ENCODE measurements around the gene HAND1. TPM values are rescaled to one million over a fixed set of nuclear protein-coding genes. Genes with fewer than 3 reads are reported as not detected.

The HAND1 gene
- total RNA-seq (2014; rRNA removed; shearing (Covaris generic)) (not detected in 2 replicates), polyA plus RNA-seq (2016; fragmentation: Nextera tagmentation; extraction: Ambion mirVana) (not detected in 2 replicates)
- long read RNA-seq = 0 reads

DNA sequence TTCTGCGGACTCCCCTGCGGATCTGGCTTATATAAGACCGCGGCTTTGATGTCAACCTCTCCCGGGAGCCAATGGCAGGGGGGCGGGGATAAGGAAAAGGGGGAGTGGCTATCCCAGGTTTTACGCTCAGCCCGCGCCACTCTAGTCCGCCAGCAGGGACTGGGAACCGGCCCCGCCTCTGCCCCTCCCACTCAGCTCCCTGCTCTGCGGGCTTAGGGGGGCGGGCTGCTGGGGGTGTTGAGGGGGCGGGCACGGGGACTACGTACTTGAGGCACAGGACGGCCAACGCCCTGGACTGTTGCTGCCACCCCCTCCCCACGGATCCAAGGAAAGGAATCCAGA is at the start of gene HAND1:
Gene HAND1 (minus strand): TSS at position 4 of the 342 bp plus-strand sequence. CDS start 219 bp downstream, outside the sequence.
- Mint-ChIP-seq H3K36me3 (ENCODE audit: low read depth) (no peaks in the 10 kb centered on the region; the same call in 2 of the 3 replicates), H3K27me3 (ENCODE audit: insufficient read depth, low read depth, poor library complexity) (peaks cover 100% of the 10 kb centered on the region)
- ATAC-seq = peak; percentile 40

DNA sequence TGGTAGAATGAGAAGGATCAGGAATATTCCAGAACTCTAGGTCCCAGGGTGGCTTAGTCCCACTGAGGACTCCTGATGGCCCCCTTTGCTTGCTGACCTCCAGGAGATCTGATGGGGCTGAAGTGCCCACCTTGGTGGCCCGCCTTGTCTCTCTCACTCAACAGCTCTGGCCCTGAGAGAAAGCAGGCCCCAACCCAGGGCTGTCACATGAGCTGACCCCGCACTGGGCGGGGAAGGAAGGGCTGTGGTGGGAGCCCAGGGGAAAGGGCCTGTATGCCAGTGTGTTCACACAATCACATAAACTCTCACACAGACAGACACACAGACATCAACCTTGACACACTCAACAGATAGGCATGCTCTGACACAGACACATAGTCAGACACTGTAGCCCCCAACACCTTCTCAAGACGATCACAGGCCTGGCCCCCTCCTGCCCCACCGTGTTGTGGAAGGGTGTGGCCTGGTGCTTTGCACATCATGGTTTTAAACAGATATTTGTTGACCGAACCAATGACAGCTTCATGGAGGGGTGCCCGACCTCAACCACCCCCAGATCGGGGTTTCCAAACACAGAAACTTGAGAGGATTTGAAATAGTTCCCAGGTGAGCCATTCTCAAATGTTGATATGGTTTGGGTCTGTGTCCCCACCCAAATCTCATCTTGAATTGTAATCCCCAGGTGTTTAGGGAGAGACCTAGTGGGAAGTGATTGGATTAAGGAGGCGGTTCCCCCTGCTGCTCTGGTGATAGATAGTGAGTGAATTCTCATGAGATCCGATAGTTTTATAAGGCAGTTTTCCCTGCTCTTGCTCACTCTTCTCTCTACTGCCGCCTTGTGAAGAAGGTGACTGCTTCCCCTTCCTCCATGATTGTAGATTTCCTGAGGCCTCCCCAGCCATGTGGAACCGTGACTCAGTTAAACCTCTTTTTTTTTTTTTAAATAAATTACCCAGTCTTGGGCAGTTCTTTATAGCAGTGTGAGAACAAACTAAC is 48.5 kb upstream of the HAND1 start:
- 0 out of 2 replicates have a peak, but pooled peaks cover 4% of the 10 kb centered on the region for H3F3A ChIP-seq (replicated peaks; ENCODE audit: low read depth)
- H3K4me3 ChIP-seq = no peak overlapping the region
- no peaks in the 10 kb centered on the region for H3K36me3 ChIP-seq (ENCODE audit: insufficient read depth)
- H2AFZ ChIP-seq = no peak overlapping the region
- H3K27me3 Mint-ChIP-seq (ENCODE audit: insufficient read depth, low read depth, poor library complexity) = peaks cover 12% of the 10 kb centered on the region
- peaks cover 12% of the 10 kb centered on the region; the same call in 1 of the 2 replicates for H3K27me3 ChIP-seq (ENCODE audit: insufficient read depth)
- no peak for ATAC-seq
- no peaks in the 10 kb centered on the region for H3K79me2 ChIP-seq (replicated peaks; ENCODE audit: insufficient read depth)
- H3K4me2 ChIP-seq = no peak overlapping the region
- H3K27ac Mint-ChIP-seq = no peak overlapping the region
- H3K36me3 Mint-ChIP-seq (ENCODE audit: low read depth) = no peaks in the 10 kb centered on the region
- no peak overlapping the region for H3K4me3 Mint-ChIP-seq
- H3K9me3 Mint-ChIP-seq = no peaks in the 10 kb centered on the region
- H3K27ac ChIP-seq (ENCODE audit: low read depth) = no peak overlapping the region
- H3K9me2 ChIP-seq (ENCODE audit: insufficient read depth) = no peaks in the 10 kb centered on the region
- DNase-seq (ENCODE audit: low spot score) = no peak
- no peaks in the 10 kb centered on the region for H4K20me1 ChIP-seq (replicated peaks; ENCODE audit: insufficient read depth)
- peaks cover 8% of the 10 kb centered on the region for H3K4me1 ChIP-seq (ENCODE audit: insufficient read depth)
- TF ChIP-seq STAT1 (IDR thresholded peaks at IDR 0.05; ENCODE audit: unreplicated experiment) = no peak
- TF ChIP-seq, protein P1, sequence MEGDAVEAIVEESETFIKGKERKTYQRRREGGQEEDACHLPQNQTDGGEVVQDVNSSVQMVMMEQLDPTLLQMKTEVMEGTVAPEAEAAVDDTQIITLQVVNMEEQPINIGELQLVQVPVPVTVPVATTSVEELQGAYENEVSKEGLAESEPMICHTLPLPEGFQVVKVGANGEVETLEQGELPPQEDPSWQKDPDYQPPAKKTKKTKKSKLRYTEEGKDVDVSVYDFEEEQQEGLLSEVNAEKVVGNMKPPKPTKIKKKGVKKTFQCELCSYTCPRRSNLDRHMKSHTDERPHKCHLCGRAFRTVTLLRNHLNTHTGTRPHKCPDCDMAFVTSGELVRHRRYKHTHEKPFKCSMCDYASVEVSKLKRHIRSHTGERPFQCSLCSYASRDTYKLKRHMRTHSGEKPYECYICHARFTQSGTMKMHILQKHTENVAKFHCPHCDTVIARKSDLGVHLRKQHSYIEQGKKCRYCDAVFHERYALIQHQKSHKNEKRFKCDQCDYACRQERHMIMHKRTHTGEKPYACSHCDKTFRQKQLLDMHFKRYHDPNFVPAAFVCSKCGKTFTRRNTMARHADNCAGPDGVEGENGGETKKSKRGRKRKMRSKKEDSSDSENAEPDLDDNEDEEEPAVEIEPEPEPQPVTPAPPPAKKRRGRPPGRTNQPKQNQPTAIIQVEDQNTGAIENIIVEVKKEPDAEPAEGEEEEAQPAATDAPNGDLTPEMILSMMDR (conservative IDR thresholded peaks at IDR 0.05; ENCODE audit: low read depth in 2 of 2) = 0 out of 4 replicates have a peak, but pooled peaks of 1 of the 2 experiments have one; percentile 11
- peaks cover 11% of the 10 kb centered on the region for H3K4me1 Mint-ChIP-seq

More for the DNA sequence above, at the start of gene HAND1:
- H3K36me3 ChIP-seq (ENCODE audit: insufficient read depth) = no peaks in the 10 kb centered on the region
- peak within 1 kb of the TSS; percentile 92 for H3K4me2 ChIP-seq
- peak within 1 kb of the TSS; percentile 63 for H3K4me3 Mint-ChIP-seq
- peaks cover 32% of the 10 kb centered on the region for H4K20me1 ChIP-seq (replicated peaks; ENCODE audit: insufficient read depth)
- H3K9me3 Mint-ChIP-seq = peaks cover 2% of the 10 kb centered on the region; the same call in 1 of the 3 replicates
- peak within 1 kb of the TSS; percentile 63 for H3K4me3 ChIP-seq
- peaks cover 100% of the 10 kb centered on the region for H3K27me3 ChIP-seq (ENCODE audit: insufficient read depth)
- H2AFZ ChIP-seq = peak within 1 kb of the TSS; percentile 91
- peaks cover 83% of the 10 kb centered on the region for H3K4me1 ChIP-seq (ENCODE audit: insufficient read depth)
- H3F3A ChIP-seq (replicated peaks; ENCODE audit: low read depth) = peaks cover 23% of the 10 kb centered on the region
- H3K27ac Mint-ChIP-seq = no peak within 1 kb of the TSS
- peaks cover 66% of the 10 kb centered on the region for H3K4me1 Mint-ChIP-seq
- H3K9me2 ChIP-seq (ENCODE audit: insufficient read depth) = no peaks in the 10 kb centered on the region
- H3K27ac ChIP-seq (ENCODE audit: low read depth) = no peak within 1 kb of the TSS
- DNase-seq (ENCODE audit: low spot score) = peak; percentile 96
- TF ChIP-seq, protein P2, sequence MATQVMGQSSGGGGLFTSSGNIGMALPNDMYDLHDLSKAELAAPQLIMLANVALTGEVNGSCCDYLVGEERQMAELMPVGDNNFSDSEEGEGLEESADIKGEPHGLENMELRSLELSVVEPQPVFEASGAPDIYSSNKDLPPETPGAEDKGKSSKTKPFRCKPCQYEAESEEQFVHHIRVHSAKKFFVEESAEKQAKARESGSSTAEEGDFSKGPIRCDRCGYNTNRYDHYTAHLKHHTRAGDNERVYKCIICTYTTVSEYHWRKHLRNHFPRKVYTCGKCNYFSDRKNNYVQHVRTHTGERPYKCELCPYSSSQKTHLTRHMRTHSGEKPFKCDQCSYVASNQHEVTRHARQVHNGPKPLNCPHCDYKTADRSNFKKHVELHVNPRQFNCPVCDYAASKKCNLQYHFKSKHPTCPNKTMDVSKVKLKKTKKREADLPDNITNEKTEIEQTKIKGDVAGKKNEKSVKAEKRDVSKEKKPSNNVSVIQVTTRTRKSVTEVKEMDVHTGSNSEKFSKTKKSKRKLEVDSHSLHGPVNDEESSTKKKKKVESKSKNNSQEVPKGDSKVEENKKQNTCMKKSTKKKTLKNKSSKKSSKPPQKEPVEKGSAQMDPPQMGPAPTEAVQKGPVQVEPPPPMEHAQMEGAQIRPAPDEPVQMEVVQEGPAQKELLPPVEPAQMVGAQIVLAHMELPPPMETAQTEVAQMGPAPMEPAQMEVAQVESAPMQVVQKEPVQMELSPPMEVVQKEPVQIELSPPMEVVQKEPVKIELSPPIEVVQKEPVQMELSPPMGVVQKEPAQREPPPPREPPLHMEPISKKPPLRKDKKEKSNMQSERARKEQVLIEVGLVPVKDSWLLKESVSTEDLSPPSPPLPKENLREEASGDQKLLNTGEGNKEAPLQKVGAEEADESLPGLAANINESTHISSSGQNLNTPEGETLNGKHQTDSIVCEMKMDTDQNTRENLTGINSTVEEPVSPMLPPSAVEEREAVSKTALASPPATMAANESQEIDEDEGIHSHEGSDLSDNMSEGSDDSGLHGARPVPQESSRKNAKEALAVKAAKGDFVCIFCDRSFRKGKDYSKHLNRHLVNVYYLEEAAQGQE (IDR thresholded peaks at IDR 0.05; ENCODE audit: unreplicated experiment) = no peak
- no peaks in the 10 kb centered on the region for H3K79me2 ChIP-seq (replicated peaks; ENCODE audit: insufficient read depth)
